Right lobe of liver (tissue), 4 donors: ENCODE data around the gene DNAAF3.

Experiments used
- CTCF ChIP-seq, 4 donors: fragments of 200-600 bp in 3 of 4; fragments of 450-650 bp in 1 of 4; IDR thresholded peaks; one replicate each; pipeline versions ENCODE4 v1.5.1 to v1.8.0; 2016 to 2022; ENCODE audit warnings: antibody characterized with exemption in 4 of 4, mild to moderate bottlenecking in 2 of 4
- POLR2A ChIP-seq: fragments of 450-650 bp; IDR thresholded peaks from one replicate; pipeline ENCODE4 v1.6.1; 2017; ENCODE audit warnings: antibody characterized with exemption, mild to moderate bottlenecking
- donor health status: DM: no; HTN: no; CAD: no.
- donor health status: DM: no; HTN: no; CAD: no.
- donor health status: DM: no; HTN: yes; CAD: no.

DNA sequence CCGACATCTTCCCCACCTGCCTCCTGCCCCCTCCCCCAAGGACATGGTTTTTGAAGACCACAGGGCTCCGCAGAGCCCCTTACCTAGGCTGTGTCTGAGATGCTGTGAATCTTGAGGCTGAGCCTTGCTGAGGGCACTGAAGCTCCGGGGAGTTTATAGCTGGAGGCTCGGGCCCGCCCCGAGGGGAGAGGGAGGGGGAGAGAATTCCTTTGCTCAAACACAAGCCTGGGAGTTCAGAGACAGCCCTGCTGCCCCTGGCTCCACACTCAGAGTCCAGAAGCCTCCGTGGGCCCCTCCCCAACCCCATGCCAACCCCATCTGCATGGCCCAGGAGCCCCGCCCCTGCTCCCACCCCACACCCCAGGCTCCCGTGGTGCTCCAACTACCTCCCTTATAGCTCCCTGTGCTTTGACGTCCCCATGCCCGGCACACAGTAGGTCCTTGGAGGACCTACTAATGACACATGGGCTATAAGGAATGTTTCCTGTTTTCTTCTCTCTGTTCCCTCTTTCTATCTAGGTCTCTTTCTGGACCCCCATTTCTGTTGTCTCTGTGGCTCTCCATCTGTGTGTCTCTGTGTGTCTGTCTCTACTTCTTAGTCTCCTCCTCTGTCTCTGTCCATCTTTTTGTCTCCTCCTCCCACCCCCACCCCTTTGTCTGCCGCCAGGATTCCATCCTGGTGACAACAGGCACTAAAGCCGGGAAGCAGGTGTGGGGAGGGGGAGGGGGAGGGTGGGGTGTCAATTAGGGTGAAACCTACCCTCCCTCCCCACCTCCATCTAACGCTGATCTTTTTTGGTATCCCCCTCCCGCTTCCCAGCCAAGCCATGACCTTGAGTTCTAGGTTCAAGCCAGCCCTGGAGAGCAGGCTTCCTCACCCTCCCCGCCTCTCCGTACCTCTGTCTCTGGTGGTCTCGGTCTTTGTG is 17.1 kb downstream of the DNAAF3 start, which contains the start of gene TNNT1:
- no peak for TF ChIP-seq CTCF (IDR thresholded peaks at IDR 0.05)
- TF ChIP-seq POLR2A = no peak
